K562 (cell line): ENCODE results near the gene PLCL1. TPM values are rescaled to one million over a fixed set of nuclear protein-coding genes. Genes with fewer than 3 reads are reported as not detected.

ENCODE experiments used
- ARID1B ChIP-seq: fragments of 450-650 bp; IDR thresholded peaks from 2 replicates; pipeline ENCODE4 v1.6.1; 2016; ENCODE audit warnings: antibody characterized with exemption, mild to moderate bottlenecking, inconsistent platforms
- CBX1 ChIP-seq: sonication (generic); IDR thresholded peaks from 2 replicates; pipeline ENCODE4 v1.6.1; 2016; ENCODE audit warnings: antibody characterized with exemption, low read depth, mild to moderate bottlenecking
- FOXM1 ChIP-seq, 2 experiments: fragments of 450-650 bp in 1 of 2; sonication (generic) in 1 of 2; formaldehyde crosslinking in 1 of 2; IDR thresholded peaks; 2 replicates each; pipeline versions ENCODE4 v1.6.1 to v1.9.0; 2017 to 2022; ENCODE audit warnings: low read depth in 2 of 2, mild to moderate bottlenecking in 2 of 2, missing genetic modification reagents in 1 of 2, moderate library complexity in 1 of 2
- HDAC1 ChIP-seq, 2 experiments: fragments of 450-650 bp; IDR thresholded peaks; 2 replicates each; pipeline ENCODE4 v1.6.1; 2016 to 2017; ENCODE audit warnings: inconsistent platforms in 1 of 2, mild to moderate bottlenecking in 1 of 2, moderate library complexity in 1 of 2
- MYNN ChIP-seq, 2 experiments: sonication (generic); formaldehyde crosslinking in 1 of 2; IDR thresholded peaks; 2 replicates each; pipeline versions ENCODE4 v1.5.0 to v1.6.1; 2016 to 2020; ENCODE audit warnings: antibody characterized with exemption in 1 of 2, missing genetic modification reagents in 1 of 2
- SMAD4 ChIP-seq: fragments of 250-450 bp; sonication (Bioruptor Pico); conservative IDR thresholded peaks from 2 replicates; pipeline ENCODE4 v1.8.0; 2021; ENCODE audit warnings: inconsistent platforms, mild to moderate bottlenecking, moderate library complexity
- ZFP30 ChIP-seq: fragments of 250-450 bp; sonication (Bioruptor Pico); IDR thresholded peaks from 2 replicates; pipeline ENCODE4 v1.8.0; 2022; ENCODE audit warnings: moderate library complexity, mild to moderate bottlenecking, inconsistent platforms, borderline replicate concordance
- polyA plus RNA-seq, 8 experiments: library from polyadenylated mRNA; depleted of rRNA in 4 of 8; stranded (reverse) in 5 of 8; unstranded in 3 of 8; fragments of >200 nt; fragmentation: Nextera tagmentation in 2 of 8; fragmentation: Illumina TruSeq in 1 of 8; extraction: Ambion mirVana in 2 of 8; extraction: Trizol in 1 of 8; gene quantifications; 2 replicates each; pipeline versions ENCODE4 v1.2.1 to v1.2.3, GENCODE V29; 2011 to 2014; ENCODE audit warnings: inconsistent platforms in 1 of 8, missing spikeins in 1 of 8
- total RNA-seq, 7 experiments: library from RNA; depleted of rRNA in 6 of 7; stranded (reverse); fragments of >200 nt in 6 of 7; fragmentation: Illumina TruSeq in 2 of 7; extraction: Trizol in 2 of 7; gene quantifications; 2 replicates each; pipeline versions ENCODE4 v1.2.1 to v1.2.3, GENCODE V29; 2011 to 2021; ENCODE audit warnings: low replicate concordance in 1 of 7
- TF ChIP-seq, protein P1 (sequence below): fragments of 450-650 bp; IDR thresholded peaks from 2 replicates; pipeline ENCODE4 v1.6.1; 2016; ENCODE audit warnings: mild to moderate bottlenecking, moderate library complexity
- TF ChIP-seq, protein P2 (sequence below): fragments of 250-450 bp; sonication (Bioruptor Pico); IDR thresholded peaks from 2 replicates; pipeline ENCODE4 v1.5.0; 2021; ENCODE audit warnings: mild to moderate bottlenecking, moderate library complexity
- TF ChIP-seq, protein P3 (sequence below): fragments of 450-650 bp; IDR thresholded peaks from 2 replicates; pipeline ENCODE4 v1.6.1; 2016

Gene PLCL1
- total and polyA plus RNA-seq, 9 of the 15 experiments (the other 6 are each of a cell fraction or from before 2014, with no cell fraction given), result 2.0 to 17.7 (median 8.6) TPM

DNA sequence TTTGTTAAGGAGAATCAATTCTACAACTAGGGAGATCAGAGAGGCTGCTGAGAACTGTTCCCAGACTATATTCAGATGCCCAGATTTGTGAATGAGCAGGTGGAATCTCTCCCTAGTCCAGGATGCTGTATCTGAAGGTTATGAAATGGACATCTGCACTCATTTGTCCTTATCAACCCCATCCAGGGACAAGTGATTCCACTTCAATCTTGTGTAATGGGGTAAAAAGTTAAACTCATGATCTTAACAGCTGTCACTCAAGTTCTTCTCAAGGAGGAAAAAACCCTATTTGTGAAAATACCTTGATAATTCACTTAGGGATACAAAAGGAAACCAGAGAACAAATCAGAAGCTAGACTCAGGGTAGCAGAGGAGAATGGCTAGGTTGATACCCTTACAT lies 144.8 kb downstream of the PLCL1 start (continued):
- TF ChIP-seq, protein P1, sequence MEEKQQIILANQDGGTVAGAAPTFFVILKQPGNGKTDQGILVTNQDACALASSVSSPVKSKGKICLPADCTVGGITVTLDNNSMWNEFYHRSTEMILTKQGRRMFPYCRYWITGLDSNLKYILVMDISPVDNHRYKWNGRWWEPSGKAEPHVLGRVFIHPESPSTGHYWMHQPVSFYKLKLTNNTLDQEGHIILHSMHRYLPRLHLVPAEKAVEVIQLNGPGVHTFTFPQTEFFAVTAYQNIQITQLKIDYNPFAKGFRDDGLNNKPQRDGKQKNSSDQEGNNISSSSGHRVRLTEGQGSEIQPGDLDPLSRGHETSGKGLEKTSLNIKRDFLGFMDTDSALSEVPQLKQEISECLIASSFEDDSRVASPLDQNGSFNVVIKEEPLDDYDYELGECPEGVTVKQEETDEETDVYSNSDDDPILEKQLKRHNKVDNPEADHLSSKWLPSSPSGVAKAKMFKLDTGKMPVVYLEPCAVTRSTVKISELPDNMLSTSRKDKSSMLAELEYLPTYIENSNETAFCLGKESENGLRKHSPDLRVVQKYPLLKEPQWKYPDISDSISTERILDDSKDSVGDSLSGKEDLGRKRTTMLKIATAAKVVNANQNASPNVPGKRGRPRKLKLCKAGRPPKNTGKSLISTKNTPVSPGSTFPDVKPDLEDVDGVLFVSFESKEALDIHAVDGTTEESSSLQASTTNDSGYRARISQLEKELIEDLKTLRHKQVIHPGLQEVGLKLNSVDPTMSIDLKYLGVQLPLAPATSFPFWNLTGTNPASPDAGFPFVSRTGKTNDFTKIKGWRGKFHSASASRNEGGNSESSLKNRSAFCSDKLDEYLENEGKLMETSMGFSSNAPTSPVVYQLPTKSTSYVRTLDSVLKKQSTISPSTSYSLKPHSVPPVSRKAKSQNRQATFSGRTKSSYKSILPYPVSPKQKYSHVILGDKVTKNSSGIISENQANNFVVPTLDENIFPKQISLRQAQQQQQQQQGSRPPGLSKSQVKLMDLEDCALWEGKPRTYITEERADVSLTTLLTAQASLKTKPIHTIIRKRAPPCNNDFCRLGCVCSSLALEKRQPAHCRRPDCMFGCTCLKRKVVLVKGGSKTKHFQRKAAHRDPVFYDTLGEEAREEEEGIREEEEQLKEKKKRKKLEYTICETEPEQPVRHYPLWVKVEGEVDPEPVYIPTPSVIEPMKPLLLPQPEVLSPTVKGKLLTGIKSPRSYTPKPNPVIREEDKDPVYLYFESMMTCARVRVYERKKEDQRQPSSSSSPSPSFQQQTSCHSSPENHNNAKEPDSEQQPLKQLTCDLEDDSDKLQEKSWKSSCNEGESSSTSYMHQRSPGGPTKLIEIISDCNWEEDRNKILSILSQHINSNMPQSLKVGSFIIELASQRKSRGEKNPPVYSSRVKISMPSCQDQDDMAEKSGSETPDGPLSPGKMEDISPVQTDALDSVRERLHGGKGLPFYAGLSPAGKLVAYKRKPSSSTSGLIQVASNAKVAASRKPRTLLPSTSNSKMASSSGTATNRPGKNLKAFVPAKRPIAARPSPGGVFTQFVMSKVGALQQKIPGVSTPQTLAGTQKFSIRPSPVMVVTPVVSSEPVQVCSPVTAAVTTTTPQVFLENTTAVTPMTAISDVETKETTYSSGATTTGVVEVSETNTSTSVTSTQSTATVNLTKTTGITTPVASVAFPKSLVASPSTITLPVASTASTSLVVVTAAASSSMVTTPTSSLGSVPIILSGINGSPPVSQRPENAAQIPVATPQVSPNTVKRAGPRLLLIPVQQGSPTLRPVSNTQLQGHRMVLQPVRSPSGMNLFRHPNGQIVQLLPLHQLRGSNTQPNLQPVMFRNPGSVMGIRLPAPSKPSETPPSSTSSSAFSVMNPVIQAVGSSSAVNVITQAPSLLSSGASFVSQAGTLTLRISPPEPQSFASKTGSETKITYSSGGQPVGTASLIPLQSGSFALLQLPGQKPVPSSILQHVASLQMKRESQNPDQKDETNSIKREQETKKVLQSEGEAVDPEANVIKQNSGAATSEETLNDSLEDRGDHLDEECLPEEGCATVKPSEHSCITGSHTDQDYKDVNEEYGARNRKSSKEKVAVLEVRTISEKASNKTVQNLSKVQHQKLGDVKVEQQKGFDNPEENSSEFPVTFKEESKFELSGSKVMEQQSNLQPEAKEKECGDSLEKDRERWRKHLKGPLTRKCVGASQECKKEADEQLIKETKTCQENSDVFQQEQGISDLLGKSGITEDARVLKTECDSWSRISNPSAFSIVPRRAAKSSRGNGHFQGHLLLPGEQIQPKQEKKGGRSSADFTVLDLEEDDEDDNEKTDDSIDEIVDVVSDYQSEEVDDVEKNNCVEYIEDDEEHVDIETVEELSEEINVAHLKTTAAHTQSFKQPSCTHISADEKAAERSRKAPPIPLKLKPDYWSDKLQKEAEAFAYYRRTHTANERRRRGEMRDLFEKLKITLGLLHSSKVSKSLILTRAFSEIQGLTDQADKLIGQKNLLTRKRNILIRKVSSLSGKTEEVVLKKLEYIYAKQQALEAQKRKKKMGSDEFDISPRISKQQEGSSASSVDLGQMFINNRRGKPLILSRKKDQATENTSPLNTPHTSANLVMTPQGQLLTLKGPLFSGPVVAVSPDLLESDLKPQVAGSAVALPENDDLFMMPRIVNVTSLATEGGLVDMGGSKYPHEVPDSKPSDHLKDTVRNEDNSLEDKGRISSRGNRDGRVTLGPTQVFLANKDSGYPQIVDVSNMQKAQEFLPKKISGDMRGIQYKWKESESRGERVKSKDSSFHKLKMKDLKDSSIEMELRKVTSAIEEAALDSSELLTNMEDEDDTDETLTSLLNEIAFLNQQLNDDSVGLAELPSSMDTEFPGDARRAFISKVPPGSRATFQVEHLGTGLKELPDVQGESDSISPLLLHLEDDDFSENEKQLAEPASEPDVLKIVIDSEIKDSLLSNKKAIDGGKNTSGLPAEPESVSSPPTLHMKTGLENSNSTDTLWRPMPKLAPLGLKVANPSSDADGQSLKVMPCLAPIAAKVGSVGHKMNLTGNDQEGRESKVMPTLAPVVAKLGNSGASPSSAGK, result no peak
- TF ChIP-seq FOXM1 (IDR thresholded peaks at IDR 0.05; ENCODE audit: low read depth) (peak; percentile 56; the same call in 1 of the 2 replicates), FOXM1 (CRISPR knock-in tag; IDR thresholded peaks at IDR 0.05; ENCODE audit: low read depth) (no peak), MYNN (IDR thresholded peaks at IDR 0.05) (no peak), MYNN (CRISPR knock-in tag; IDR thresholded peaks at IDR 0.05) (no peak), CBX1 (no peak), SMAD4 (CRISPR knock-in tag) (no peak), ZFP30 (CRISPR knock-in tag) (no peak), HDAC1 (IDR thresholded peaks at IDR 0.05) (peak in 1 of 2 experiments; percentile 59; a peak in 2 of 4 replicates), ARID1B (peak; percentile 79)
- TF ChIP-seq, protein P2, sequence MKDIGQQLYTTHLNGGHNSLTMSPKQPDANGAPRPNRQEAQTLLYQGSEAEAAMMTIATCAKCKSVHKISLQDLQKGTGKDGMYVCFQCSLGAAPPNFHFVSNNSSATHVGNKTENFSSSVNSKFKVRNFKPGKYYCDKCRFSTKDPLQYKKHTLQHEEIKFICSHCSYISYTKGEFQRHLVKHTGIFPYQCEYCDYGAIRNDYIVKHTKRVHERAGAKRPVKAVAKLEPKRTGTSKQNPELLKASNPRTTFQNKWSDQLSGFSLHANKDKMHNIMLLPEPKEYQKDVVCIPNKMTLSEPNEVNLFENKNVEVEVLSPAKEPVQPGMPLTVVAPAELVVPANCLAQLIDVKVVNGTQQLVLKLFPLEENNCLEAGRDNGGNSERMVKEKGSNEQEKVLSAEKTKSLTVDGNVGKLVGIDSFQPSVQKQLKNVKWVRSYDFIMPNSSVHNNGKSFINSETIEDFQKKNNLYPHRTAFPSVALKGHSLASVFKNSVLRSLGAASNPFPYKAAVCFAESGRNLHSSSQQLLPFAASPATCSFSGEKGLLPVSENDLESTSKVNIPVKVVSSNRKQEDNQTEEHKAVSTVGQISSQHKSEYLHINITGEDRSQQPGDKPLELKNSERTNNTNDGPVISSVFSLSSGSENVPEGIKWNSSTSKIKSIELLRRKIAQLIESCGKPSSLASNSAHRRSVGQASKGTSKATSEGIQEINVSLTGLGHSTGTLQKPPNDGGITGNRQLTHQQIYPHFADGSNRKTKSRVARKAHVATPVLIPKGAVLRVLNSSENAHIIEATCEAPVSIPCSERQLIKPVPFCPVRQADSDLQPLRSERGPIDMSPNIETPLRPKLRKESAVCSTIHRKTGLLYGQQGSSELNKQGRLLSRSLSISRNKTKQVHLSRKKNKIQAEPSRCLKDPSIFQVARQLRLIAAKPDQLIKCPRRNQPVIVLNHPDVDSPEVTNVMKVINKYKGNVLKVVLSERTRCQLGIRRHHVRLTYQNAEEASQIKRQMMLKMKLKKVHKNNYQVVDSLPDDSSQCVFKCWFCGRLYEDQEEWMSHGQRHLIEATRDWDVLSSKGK (CRISPR knock-in tag), result no peak
- TF ChIP-seq, protein P3, sequence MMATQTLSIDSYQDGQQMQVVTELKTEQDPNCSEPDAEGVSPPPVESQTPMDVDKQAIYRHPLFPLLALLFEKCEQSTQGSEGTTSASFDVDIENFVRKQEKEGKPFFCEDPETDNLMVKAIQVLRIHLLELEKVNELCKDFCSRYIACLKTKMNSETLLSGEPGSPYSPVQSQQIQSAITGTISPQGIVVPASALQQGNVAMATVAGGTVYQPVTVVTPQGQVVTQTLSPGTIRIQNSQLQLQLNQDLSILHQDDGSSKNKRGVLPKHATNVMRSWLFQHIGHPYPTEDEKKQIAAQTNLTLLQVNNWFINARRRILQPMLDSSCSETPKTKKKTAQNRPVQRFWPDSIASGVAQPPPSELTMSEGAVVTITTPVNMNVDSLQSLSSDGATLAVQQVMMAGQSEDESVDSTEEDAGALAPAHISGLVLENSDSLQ, result peak; percentile 96
